Loucy (cell line): ENCODE measurements around the gene HAO2.

ENCODE experiments used
- EZH2phosphoT487 ChIP-seq: fragments of 200-600 bp; IDR thresholded peaks from 2 replicates; pipeline ENCODE4 v1.6.1; 2018; ENCODE audit warnings: antibody characterized with exemption, mild to moderate bottlenecking, moderate library complexity, borderline replicate concordance
- TF ChIP-seq, protein P1 (sequence below): fragments of 200-600 bp; sonication (generic); conservative IDR thresholded peaks from 2 replicates; pipeline ENCODE4 v1.5.1; 2014; ENCODE audit warnings: mild to moderate bottlenecking, antibody characterized with exemption, low read length

DNA sequence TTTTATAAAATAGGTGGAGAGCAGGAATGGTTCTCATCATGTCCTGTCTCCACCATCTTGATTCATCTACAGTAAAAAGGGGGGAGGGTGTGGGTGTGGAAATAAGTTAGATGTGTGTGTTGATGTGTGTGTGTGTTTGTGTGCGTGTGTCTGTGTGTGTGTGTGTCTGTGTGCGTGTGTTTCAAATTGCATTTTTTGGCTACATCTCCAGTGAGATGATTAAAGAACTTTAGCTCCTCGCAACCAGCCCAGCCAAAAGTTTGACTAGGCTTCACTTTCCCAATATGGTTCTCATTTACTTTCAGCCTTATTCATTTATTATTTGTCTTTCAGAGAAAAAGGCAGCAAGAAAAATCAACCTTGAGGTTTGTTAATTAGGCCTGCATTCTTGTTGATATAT is 14.7 kb upstream of the HAO2 start:
- TF ChIP-seq, protein P1, sequence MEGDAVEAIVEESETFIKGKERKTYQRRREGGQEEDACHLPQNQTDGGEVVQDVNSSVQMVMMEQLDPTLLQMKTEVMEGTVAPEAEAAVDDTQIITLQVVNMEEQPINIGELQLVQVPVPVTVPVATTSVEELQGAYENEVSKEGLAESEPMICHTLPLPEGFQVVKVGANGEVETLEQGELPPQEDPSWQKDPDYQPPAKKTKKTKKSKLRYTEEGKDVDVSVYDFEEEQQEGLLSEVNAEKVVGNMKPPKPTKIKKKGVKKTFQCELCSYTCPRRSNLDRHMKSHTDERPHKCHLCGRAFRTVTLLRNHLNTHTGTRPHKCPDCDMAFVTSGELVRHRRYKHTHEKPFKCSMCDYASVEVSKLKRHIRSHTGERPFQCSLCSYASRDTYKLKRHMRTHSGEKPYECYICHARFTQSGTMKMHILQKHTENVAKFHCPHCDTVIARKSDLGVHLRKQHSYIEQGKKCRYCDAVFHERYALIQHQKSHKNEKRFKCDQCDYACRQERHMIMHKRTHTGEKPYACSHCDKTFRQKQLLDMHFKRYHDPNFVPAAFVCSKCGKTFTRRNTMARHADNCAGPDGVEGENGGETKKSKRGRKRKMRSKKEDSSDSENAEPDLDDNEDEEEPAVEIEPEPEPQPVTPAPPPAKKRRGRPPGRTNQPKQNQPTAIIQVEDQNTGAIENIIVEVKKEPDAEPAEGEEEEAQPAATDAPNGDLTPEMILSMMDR, result no peak
- no peak for TF ChIP-seq EZH2phosphoT487
